Effector CD8-positive, alpha-beta T cell (primary cell): ENCODE results near the gene DYSF.
"Not testable (repeated sequence)": the region's sequence is repeated elsewhere in the genome, so short reads cannot be mapped to it uniquely, and the experiment has no call there.

ENCODE experiments used
- DNase-seq: peaks from one replicate; lab custom pipeline; 2025; lab: John Stamatoyannopoulos, UW

DYSF gene

DNA sequence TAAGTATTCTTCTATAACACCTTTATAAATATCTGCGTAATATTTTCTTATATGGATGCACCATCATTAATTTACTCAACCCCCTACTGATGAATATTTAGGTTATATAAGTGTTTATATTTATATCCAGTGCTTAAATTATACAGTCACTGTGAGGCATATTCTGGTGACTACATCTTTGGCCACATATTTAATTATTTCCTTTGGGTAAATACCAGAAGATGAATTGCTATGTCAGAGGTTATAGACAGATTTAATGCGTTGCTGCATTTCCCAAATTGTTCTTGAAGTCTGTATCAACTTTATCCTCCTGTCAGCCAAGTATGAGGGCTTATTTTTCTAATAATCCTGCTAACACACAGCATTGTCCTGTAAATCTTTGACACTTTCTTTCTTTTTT is 18.7 kb downstream of the DYSF start:
- no peak for DNase-seq

DNA sequence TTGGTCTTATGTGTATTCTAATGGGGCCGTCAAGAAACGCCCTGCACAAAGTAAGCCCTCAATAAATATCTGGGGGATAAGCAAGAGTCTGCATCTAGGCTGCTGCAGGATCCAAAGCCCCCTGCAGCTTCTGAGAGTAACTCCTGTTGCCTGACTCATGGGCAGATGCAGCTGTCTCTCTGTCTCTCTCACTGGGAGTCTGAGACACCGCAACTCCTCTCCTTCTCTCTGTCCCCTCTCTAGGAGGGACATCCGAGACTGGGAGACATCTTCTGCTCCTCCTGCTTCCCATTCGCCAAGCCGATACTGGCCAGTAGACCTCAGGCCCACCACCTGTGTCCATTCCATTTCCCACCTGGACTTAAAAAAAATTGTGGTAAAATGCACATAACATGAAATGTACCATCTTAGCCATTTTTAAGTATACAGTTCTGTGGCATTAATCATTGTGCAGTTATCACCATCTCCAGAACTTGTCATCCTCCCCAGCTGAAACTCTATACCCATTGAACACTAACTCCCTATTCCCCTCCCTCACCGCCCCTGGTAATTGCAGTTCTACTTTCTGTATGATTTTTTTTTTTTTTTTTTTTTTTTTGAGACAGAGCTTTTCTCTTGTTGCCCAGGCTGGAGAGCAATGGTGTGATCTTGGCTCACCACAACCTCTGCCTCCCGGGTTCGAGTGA is 20.1 kb downstream of the DYSF start:
- no peak for DNase-seq

- DNase-seq: no peak
Measured at GRCh38 chr2:71474116-71474743, 20.9 kb downstream of the DYSF start.

- DNase-seq: no peak
Measured at GRCh38 chr2:71474744-71475397, 21.5 kb downstream of the DYSF start.

GRCh38 chr2:71476495-71476894 is 23.1 kb downstream of the DYSF start:
- DNase-seq: no peak

GRCh38 chr2:71477231-71477691 is 23.9 kb downstream of the DYSF start:
- DNase-seq: no peak

DNA sequence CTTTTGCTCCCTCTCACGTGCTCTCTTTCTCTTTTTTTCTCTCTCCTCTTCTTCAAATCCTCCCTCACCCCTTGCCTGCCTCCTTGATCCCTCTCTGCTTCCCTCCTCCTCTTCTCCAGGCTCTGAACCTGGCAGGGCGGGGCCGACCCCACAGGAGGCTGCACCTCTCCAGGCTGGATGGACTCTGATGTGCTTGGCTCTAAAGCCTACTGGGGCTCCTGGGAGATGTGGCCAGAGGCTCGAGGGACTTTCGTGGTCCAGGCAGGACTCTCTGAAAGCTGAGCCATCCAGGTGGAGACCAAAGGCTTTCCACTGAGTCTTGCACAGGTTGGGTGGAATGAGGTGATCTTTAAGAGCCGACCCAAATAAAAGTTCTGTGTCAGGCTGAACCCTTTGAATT is 25.4 kb downstream of the DYSF start:
- no peak for DNase-seq

DNA sequence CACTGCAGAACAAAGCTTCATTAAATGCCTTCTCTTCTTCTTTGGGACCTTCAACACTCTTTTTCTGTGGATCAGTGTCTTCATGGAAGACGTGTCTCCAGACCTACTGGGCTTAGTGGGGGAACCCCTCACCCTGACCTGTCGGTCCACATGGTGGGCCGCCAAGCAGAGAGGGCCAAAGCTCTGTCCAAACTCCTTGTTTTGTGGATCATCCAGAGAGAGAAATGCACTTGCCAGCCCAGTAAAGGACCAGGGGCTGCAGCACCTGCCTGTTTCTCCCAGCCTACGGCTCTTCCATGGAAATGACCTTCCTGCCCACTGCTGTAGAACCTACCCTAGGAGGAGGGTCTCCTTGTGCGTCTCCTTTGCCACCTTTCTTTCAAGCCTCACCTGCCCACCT is 25.9 kb downstream of the DYSF start:
- DNase-seq: no peak

DNA sequence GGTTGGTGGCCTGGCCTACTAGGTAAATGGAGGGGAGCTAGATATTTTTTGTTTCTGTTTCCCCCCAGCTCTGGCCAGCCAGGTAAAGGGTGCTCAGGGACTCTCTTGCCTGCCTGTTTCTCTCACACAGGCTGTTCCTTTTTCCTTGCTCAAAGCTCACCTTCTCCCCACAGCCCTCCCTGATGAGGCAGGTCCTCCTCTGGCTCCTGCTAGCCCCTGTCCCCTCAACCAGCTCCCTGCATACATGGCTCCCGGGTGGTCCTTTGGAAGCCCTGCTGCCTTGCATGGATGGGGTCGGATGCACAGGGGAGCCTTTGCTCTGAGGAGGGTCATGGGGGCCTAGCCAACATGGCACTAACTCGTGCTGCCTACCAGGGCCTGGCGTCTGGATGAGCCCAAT is 27.8 kb downstream of the DYSF start:
- DNase-seq: no peak

DNA sequence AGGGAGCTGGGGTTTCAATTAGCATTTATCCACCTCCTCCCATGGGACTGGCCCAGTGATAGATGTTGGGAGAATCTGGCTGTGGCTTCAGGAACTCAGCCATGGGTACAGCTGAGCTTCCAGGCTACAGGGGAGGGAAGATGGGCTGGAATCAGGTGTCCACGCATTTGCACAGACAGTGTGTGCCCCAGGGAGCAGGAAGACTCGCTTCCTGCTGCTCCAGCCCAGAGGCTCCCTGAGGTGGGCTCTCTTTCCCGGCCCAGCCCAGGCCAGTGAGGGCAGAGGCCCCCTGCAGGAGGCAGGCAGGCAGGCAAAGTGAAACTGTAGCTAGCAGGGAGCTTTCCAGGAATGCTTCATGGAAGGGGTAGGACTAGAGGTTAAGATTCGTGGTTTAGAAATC is 28.7 kb downstream of the DYSF start:
- no peak for DNase-seq

DNA sequence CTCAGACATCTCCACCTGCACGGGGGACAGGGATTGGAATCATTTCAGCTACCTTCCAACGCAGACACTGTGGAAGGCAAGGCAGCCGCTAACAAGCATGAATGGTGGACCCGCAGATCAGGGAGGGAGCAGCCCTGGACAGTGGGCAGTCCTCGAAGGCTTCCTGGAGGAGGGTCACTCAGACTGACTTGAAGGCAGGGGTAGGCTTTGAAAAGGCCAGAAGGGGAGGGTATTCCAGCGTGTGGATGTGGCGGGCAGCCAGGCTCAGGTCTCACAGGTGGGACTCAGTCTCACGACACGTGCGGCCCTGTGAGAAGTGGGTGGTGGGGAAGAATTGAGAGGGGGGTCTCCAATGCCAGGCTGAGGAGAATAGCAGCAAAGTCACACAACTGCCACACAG is 29.9 kb downstream of the DYSF start:
- no peak for DNase-seq

DNA sequence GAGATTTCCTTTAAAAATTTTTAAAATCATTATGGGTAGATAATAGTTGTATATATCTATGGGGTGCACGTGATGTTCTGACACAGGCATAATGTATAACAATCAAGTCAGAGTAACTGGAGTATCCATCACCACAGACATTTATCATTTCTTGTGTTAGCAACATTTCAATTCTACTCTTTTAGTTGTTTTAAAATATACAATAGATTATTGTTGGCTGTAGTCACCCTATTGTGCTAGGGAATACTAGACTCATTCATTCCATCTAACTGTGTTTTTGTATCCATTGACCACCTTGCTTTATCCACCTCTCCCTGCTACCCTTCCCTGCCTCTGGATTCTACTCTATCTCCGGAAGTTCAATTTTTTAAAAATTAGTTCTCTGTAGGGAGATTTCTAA is 31.0 kb downstream of the DYSF start:
- DNase-seq: no peak

DNA sequence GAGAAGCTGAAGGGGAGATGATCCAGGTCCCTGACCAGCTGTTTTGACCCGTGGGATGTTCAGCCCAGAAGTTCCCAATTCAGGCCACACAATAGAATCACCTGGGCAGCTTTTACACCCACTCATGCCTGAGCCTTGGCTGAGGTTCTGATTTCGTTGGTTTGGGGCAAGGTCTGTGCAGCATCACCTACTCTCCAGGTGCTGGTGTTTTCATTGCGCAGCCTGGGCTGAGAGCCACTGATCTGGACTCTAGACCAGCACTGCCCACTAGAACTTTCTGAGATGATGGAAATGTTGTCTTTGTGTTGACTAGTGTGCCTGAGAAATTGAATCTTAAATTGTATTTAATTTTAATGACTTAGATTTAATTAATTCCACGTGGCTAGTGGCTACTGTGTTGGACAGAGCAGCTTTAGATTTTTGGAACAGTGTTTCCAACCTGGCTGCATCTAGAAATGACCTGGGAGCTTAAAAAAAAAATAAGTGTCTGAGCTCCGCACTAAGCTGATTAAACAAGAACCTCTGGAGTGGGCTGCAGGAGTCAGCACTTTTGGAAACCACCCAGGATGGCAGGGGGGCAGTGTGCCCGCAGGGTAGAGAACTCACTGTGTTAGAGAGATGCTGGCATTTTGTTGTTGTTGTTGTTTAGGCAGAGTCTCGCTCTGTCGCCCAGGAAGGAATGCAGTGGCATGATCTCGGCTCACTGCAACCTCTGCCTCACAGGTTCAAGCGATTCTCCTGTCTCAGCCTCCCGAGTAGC is 33.7 kb downstream of the DYSF start:
- DNase-seq: no peak

DNA sequence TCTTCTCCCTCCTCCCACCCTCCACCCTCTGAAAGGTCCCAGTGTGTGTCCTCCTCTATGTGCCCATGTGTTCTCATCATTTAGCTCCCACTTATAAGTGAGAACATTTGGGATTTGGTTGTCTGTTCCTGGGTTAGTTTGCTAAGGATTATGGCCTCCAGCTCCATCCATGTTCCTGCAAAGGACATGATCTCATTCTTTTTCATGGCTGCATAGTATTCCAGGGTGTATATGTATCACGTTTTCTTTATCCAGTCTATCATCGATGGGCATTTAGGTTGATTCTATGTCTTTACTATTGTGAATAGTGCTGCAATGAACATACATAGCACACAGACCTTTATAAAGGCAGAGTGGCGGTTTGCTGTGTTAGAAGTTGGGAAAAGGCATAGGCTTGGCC is 38.2 kb downstream of the DYSF start:
- not testable (repeated sequence) for DNase-seq

DNA sequence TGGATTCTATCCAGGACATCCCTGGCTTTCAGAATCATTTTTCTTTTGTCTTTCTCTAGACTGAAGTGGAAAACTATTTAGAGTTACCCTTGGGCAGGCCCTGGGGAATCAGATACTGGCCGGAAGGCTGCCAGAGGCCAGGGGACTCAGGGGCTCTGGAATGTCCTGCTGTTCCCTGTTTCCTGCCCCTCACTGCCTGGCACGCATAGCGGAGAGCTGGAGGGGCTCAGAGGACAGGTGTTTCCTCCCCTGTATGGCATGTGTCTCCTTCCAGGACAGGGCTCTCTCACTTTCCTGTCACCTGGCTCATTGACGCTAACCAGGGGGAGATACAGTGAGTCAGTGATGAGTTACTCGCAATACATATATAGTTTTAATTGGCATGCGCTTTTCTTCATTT is 38.8 kb downstream of the DYSF start:
- DNase-seq: no peak

DNA sequence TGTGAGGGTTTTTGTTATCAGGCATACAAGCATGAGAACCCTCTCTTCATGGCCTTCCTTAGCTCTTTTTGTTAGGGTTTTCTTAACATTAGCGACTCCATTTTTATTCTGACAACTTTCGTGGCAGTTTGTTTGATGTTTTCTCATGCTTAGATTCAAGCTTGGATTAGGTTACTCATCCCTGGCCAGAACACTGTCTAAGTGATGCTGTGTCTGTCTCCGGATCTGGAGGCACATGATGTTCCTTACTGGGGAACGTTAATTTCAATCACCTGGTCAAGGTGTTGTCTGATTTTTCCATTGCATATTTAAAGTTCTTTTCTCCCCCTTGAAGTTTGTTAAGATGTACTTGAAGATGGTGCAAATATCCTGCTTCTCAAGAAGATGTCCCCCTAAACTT is 40.7 kb downstream of the DYSF start:
- no peak for DNase-seq

GRCh38 chr2:71494523-71495155 is 41.3 kb downstream of the DYSF start:
- DNase-seq: no peak

GRCh38 chr2:71496156-71496770 is 42.9 kb downstream of the DYSF start:
- DNase-seq: no peak

DNA sequence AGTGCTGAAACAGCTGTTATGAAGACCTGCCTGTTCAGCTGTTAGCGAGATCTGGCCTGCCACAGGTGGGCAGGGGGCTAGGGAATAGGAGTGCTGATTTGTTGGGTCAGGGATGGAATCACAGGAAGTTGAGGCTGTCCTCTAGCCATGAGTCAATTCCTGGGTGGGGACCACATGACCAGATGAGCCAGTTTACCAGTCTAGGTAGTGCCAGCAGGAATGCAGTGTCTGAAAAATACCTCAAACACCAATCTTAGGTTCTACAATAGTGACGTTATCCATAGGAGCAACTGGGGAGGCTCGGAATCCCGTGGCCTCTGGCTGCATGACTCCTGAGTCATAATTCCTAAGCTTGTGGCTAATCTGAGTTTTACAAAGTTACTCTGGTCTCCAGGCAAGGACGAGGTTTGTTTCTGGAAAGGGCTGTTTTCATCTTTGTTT is 44.9 kb downstream of the DYSF start:
- no peak for DNase-seq

DNA sequence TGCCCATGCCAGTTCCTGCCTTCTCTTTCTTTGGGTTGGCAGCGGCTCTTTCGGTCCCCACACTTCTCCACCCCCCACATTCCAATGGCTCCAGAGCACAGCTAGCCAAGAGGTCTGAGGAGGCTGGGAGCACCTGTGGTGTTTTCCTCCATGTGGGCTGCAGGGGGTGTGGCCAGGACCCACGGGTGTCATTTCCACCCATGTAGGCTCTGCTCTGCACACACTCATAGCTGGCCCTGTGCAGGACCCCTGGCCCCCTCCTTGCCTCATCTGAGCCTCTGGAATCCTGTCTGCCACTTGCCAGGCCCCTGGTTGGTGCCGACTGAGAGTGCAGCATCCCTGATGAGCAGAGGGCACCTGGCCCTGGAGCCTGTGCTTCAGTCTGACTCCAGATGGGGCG is 46.3 kb downstream of the DYSF start:
- DNase-seq: no peak

DNA sequence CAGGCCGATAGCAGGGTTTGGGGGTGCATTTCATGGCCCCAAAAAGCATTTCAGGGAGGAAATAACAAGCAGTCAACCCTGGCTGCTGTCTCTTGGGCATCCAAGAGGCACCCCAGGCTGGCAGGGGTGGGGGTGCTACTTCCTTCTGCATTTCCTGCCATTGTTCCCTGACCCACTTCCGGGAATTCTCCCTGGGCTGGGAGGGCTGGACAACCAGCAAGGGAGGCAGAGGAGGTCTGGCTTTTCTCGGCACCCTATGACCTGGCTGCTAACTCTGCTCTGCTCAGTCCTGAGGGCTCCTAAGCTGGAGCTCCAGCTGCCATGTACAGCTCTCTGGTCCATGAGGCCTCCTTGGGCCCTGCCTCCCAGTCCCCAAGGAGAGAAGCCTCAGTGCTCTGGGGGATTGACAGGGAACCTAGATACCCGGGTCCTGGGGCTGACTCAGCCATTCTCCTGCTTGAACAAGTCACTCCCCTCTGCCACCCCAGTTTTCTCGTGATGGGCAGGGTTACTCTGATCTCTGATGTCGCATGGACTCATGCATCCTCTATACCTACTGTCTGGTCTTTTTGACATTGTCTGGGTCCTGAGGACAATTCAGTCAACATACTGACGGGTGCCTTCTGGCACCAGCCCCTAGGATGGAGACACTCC is 47.2 kb downstream of the DYSF start:
- no peak for DNase-seq
